Calu3 (cell line): Measurements from ENCODE around the gene TEC. TPM values are rescaled to one million over a fixed set of nuclear protein-coding genes. Genes with fewer than 3 reads are reported as not detected.

Experiments used
- BruUV-seq: library from RNA; stranded (reverse); fragments of 400-500 nt; replicated peaks from 2 replicates; lab custom pipeline; 2021; lab: Mats Ljungman, UMichigan
- CTCF ChIA-PET: fragments of 300-600 bp; sonication (Branson Sonifier 250); formaldehyde crosslinking; loops from one replicate; lab custom pipeline; 2022; ENCODE audit warnings: antibody characterized with exemption; lab: Charles Lee
- DNase-seq: peaks from one replicate; pipeline ENCODE4 v3.0.0; 2022
- H3K27ac Mint-ChIP-seq: one replicate; pipeline ENCODE4 v1.8.0; 2022; ENCODE audit warnings: mixed read lengths; ENCODE audit not compliant: unreplicated experiment
- H3K27me3 Mint-ChIP-seq: one replicate; pipeline ENCODE4 v1.8.0; 2022; ENCODE audit warnings: mixed read lengths; ENCODE audit not compliant: unreplicated experiment
- H3K36me3 Mint-ChIP-seq: one replicate; pipeline ENCODE4 v1.8.0; 2022; ENCODE audit warnings: mild to moderate bottlenecking, moderate library complexity, mixed read lengths; ENCODE audit not compliant: insufficient read depth, unreplicated experiment
- H3K4me1 Mint-ChIP-seq: one replicate; pipeline ENCODE4 v1.8.0; 2022; ENCODE audit warnings: mild to moderate bottlenecking, low read depth, mixed read lengths; ENCODE audit not compliant: unreplicated experiment
- H3K4me3 Mint-ChIP-seq: one replicate; pipeline ENCODE4 v1.8.0; 2022; ENCODE audit warnings: mild to moderate bottlenecking, low read depth, moderate library complexity, mixed read lengths; ENCODE audit not compliant: unreplicated experiment
- H3K9me3 Mint-ChIP-seq: one replicate; pipeline ENCODE4 v1.8.0; 2022; ENCODE audit warnings: low read depth, mixed read lengths; ENCODE audit not compliant: unreplicated experiment
- intact Hi-C: fragments of 100-400 bp; cut with micrococcal nuclease; formaldehyde crosslinking; loops from one replicate; pipeline ENCODE4 v1.10.0; 2022; ENCODE audit not compliant: unreplicated experiment
- total RNA-seq: library from RNA; stranded (reverse); gene quantifications from 2 replicates; pipeline ENCODE4 v1.2.3, GENCODE V29; 2022
- TF ChIP-seq, protein P1 (sequence below): fragments of 200-600 bp; IDR thresholded peaks from one replicate; pipeline ENCODE4 v1.8.0; 2022; ENCODE audit warnings: antibody characterized with exemption; ENCODE audit not compliant: unreplicated experiment

TEC gene
- total RNA-seq, 1 experiment from 2014 or later: 3.2 TPM

DNA sequence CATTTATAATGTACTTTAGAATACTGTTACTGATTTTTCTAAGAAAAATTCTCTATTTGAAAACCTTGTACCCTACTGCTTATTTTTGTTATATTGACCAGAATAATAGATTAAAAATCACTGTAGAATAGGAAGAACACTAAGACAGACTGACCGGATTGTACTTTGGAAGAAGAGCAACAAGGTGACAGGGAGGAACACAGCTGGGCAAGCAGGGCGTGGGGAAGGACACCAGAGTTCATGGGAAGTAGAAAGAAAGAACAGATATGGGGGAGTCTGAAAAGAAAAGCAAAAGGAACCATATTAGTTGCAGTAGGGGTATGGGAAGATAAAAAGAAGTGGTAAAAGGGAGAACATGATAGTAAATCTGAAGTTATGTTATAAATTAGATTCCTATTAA, 174.2 kb downstream of the TEC start:
- no TSS peak for BruUV-seq
- intact Hi-C loops: loop anchor here (2.0 kb wide), 1 partner anchor 13 kb away; no protein-coding TSS in a partner anchor
- Mint-ChIP-seq H3K4me3 (no peak overlapping the region), H3K27ac (no peak overlapping the region), H3K27me3 (no peaks in the 10 kb centered on the region), H3K9me3 (no peaks in the 10 kb centered on the region), H3K36me3 (peaks cover 8% of the 10 kb centered on the region), H3K4me1 (peaks cover 9% of the 10 kb centered on the region)
- TF ChIP-seq, protein P1, sequence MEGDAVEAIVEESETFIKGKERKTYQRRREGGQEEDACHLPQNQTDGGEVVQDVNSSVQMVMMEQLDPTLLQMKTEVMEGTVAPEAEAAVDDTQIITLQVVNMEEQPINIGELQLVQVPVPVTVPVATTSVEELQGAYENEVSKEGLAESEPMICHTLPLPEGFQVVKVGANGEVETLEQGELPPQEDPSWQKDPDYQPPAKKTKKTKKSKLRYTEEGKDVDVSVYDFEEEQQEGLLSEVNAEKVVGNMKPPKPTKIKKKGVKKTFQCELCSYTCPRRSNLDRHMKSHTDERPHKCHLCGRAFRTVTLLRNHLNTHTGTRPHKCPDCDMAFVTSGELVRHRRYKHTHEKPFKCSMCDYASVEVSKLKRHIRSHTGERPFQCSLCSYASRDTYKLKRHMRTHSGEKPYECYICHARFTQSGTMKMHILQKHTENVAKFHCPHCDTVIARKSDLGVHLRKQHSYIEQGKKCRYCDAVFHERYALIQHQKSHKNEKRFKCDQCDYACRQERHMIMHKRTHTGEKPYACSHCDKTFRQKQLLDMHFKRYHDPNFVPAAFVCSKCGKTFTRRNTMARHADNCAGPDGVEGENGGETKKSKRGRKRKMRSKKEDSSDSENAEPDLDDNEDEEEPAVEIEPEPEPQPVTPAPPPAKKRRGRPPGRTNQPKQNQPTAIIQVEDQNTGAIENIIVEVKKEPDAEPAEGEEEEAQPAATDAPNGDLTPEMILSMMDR: no peak
- no peak for DNase-seq
- CTCF ChIA-PET: no interaction called here

DNA sequence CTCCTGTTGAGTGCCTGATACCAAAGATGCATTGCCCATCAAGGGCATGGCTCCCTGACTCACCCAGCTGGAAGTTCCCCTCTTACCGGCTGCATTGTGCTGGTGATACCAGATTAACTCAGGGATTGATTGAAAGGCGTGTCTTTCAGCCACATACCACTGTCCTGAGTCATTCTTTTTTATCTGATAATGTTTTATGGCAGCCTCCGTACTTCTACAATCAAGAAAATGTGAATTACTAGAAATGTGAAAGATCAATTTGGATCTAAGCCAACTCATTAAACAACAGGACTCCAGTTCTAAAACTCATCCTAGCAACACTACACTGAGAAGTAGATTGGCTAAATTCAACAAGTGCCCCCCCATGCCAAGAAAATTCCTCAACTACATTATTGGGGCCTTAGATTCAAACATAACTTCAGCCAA, 175.6 kb downstream of the TEC start:
- Mint-ChIP-seq H3K27me3 (no peaks in the 10 kb centered on the region), H3K36me3 (peaks cover 8% of the 10 kb centered on the region), H3K4me1 (peaks cover 9% of the 10 kb centered on the region), H3K27ac (peak overlapping the region; percentile 75), H3K4me3 (no peak overlapping the region), H3K9me3 (no peaks in the 10 kb centered on the region)
- intact Hi-C loops: loop anchor here (2.0 to 5.0 kb wide), 2 partner anchors 15 to 407 kb away; no protein-coding TSS in a partner anchor
- peak; percentile 71 for DNase-seq
- TF ChIP-seq, protein P1: no peak
- BruUV-seq: no TSS peak
- CTCF ChIA-PET: no interaction called here

DNA sequence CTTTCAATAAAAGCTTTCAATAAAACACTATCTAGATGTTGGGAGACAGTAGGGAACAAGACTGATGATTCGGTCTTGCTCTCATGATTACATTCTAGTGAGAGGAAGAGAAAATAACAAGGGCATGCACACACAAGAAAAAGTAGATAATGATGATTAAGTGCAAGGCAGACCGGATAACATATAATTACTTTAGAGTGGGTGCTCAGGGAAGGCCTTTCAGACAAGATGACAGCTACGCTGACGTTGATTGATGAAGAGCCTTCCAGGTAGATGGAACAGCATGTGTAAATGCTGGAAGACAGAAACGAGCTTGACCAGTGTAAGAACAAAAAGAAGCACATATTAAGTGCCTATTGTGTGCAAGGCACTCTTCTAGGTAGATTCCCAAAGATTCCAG, 179.0 kb downstream of the TEC start:
- no peak overlapping the region for H3K27ac Mint-ChIP-seq
- DNase-seq: no peak
- CTCF ChIA-PET: no interaction called here
- no peak overlapping the region for H3K4me3 Mint-ChIP-seq
- no peaks in the 10 kb centered on the region for H3K27me3 Mint-ChIP-seq
- H3K9me3 Mint-ChIP-seq: no peaks in the 10 kb centered on the region
- TF ChIP-seq, protein P1: no peak
- peaks cover 8% of the 10 kb centered on the region for H3K36me3 Mint-ChIP-seq
- peaks cover 9% of the 10 kb centered on the region for H3K4me1 Mint-ChIP-seq
- BruUV-seq: no TSS peak
- intact Hi-C loops: loop anchor here (5.0 kb wide), 1 partner anchor 403 kb away; no protein-coding TSS in a partner anchor

- H3K27ac Mint-ChIP-seq: no peak overlapping the region
- BruUV-seq: no TSS peak
- no peak for DNase-seq
- intact Hi-C loops: loop anchor here (2.0 to 10.0 kb wide), 2 partner anchors 159 to 251 kb away; partner anchors contain the start of gene CORIN
- H3K4me3 Mint-ChIP-seq: no peak overlapping the region
- H3K27me3 Mint-ChIP-seq: no peaks in the 10 kb centered on the region
- TF ChIP-seq, protein P1: no peak
- H3K4me1 Mint-ChIP-seq: peaks cover 44% of the 10 kb centered on the region
- CTCF ChIA-PET: no interaction called here
- H3K9me3 Mint-ChIP-seq: no peaks in the 10 kb centered on the region
- no peaks in the 10 kb centered on the region for H3K36me3 Mint-ChIP-seq
These were observed 183.6 kb downstream of the TEC start for GRCh38 chr4:48085821-48086589.

Other genes starting within 250 kb of the TEC start
- 2.8 and 4.6 TPM in 2 replicates for gene TXK, start 135.6 kb downstream of the TEC start, total RNA-seq
- 44.1 and 49.3 TPM in 2 replicates for gene SLAIN2, start 71.7 kb upstream of the TEC start, total RNA-seq
- 0.59 and 0.61 TPM in 2 replicates for gene SLC10A4, start 213.5 kb upstream of the TEC start, total RNA-seq
- not detected in 2 replicates for gene ZAR1, start 220.4 kb upstream of the TEC start, total RNA-seq